T-helper 2 cell (primary cell): Measurements from ENCODE around the gene TMEM259.
"Not testable (repeated sequence)": the region's sequence is repeated elsewhere in the genome, so short reads cannot be mapped to it uniquely, and the experiment has no call there.

Experiments used
- DNase-seq, 5 experiments: peaks; one replicate each; pipeline versions ENCODE4 v3.0.0 to v3.0.0-alpha.2; 2012 to 2022

The TMEM259 gene

DNA sequence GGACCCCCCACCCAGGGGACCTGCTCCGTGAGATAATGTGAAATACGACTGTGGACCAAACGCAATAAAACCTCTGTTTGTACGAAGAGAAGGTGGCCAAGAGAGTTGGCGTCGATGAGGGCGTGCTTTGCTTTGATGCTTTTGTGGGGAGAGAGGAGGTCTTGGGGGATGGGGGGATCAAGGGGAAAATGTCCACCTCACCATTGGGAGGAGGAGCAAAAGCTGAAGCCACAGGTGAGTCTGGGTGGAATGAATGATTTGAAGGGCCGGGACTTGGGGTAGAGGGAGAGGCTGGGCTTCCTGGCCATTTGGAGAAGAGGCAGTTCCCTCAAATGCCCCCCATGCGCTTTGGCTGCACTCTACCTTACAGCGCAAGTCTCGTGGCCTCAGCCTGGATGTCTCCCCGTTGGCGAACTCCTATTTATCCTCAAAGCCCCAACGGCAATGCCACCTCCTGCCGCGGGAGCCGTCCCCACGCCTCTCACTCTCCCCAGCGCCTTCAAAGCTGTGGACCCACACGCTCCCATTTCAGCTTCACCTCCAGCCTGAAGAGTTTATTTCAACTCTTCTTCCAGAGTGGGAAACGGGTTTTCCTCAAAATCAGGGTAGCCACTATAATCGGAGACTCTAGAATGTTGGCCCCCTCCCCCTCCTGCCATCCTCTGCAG, 18.2 kb upstream of the TMEM259 start:
- DNase-seq = no peak

DNA sequence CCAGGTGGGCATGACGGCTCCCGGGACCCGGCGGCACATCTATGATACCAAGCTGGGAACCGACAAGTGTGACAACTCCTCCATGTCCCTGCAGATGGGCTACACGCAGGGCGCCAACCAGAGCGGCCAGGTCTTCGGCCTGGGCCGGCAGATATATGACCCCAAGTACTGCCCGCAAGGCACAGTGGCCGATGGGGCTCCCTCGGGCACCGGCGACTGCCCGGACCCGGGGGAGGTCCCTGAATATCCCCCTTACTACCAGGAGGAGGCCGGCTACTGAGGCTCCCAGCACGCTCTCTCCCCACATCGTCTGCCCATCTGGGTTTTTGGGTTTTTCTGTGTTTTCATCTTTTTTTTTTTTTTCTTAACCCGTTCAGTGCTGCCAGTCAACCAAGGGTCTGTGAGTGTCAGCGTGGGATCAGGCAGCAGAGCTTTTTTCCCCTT, 16.7 kb upstream of the TMEM259 start:
- no peak for DNase-seq

DNA sequence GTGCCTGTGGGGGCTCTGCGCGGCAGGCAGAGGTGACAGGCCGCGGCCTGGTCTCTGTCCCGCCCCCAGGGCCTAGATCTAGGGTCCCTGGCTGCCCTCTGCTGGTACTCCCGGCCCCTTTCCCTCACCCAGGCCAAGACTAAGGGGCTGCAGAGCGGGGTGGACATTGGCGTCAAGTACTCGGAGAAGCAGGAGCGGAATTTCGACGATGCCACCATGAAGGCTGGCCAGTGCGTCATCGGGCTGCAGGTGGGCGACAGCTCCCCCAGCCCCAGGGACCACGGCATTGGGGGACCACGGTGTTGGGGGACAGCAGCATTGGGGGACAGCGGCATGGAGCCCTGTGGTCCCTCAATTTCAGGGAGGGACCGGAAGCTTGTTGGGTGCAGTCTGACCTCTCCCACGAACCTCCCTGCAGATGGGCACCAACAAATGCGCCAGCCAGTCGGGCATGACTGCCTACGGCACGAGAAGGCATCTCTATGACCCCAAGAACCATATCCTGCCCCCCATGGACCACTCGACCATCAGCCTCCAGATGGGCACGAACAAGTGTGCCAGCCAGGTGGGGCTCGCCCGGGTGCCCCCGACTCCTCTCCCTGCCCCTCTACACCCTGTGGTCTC, 15.2 kb upstream of the TMEM259 start:
- DNase-seq = peak in 2 of 5 experiments; percentile 5 to 7

DNA sequence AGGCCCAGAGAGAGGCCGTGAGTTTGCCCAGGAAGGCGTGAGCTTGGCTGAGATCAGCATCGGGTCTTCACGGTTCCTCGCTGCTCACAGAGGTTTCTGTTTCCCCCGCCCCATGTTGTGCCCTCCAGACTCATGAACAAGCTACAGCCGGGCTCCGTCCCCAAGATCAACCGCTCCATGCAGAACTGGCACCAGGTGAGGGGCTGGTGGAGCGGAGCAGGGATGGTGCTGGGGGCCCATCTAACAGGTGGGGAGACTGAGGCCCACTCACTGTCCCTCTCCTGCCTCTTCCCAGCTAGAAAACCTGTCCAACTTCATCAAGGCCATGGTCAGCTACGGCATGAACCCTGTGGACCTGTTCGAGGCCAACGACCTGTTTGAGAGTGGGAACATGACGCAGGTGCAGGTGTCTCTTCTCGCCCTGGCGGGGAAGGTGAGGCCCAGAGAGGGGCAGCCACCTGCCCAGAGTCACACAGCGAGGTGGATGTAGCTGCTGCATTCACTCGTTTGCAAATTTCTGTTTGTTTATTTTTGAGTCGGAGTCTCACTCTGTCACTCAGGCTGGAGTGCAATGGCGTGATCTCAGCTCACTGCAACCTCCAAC, 11.4 kb upstream of the TMEM259 start:
- DNase-seq = no peak

GRCh38 chr19:1028062-1028926, 7.4 kb upstream of the TMEM259 start:
- DNase-seq = peak in 3 of 5 experiments; percentile 51 to 80 (median 70)

GRCh38 chr19:1027650-1028061, 6.7 kb upstream of the TMEM259 start:
- DNase-seq = no peak

DNA sequence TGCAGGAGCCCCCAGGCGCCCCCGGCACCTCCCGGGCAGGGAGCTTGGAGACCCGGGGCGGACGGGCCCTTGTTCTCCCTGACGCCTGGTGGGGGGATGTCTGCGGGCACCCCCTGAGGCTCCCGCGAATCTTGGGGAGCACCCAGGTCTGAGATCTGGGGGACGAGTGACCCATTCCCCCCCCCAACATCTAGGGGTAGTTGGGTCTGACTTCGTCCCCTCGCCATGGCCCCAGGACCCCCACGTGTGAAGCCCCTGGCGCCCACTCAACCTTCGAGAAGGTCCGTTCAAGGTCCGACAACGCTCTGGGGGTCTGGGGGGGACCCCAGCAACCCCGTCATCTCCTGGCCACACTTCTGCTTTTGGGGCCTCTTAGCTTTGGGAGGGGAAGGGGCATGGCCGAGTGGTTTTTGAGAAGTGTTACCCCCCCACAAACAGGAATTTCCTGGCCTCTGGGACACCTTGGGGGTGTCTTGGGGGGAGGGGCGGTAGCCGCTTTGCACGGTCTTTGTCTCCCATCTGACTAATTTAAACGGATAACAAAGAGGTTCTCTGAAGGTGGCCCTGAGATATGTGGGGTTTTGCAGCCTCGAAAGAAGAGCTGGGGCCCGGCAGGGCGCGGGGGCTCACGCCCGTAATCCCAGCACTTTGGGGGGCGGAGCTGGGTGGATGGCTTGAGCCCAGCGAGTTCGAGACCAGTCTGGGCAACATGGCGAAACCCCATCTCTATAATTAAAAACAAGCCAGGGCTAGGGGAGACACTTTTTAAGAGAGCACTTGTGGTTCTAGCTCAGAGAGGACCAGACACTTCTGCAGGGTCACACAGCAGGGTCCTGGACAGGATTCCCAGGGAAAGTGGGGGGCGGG, 6.1 kb upstream of the TMEM259 start:
- DNase-seq = peak in 2 of 5 experiments; percentile 29 to 61

DNA sequence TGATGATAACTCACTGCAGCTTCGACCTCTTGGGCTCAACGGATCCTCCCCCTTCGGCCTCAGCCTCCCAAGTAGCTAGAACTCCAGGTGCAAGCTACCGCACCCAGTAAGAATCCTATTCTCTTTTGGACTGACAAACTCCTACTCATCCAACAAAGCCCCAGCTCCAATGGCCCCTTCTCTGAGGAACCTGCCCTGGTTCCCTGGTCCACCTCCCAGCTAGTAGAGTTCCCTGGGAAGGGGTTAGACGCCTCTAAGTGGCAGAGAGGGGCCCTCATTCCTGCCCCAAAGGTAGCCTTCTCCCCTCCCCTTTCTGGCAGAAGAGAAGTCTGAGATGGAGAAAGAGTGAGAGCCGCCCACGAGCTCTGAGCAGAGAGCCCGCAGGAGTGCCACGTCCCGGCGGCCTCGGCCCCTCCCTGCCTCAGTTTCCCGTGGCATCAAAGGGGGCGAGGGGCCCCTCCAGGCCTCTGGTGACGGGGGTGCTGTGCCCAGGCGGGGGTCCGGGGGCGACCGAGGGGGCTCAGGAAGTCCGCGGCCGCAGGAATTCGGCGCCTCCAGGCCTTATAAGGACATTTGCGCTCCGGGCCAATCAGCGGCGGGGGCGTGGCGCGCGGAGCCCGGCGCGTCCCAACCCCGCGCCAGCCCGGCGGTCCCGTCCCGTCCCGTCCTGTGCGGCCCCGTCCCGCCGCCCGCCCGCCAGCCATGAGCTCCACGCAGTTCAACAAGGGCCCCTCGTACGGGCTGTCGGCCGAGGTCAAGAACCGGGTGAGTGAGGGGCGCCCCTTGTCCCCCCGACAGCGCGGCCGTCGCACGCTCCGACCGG, 5.2 kb upstream of the TMEM259 start, which contains the start of gene CNN2:
TSS of gene CNN2 (plus strand) at position 649 of the 823 bp plus-strand sequence. CDS start at position 703, 54 bp downstream.
- DNase-seq = peak; percentile 46 to 74 (median 58)

DNA sequence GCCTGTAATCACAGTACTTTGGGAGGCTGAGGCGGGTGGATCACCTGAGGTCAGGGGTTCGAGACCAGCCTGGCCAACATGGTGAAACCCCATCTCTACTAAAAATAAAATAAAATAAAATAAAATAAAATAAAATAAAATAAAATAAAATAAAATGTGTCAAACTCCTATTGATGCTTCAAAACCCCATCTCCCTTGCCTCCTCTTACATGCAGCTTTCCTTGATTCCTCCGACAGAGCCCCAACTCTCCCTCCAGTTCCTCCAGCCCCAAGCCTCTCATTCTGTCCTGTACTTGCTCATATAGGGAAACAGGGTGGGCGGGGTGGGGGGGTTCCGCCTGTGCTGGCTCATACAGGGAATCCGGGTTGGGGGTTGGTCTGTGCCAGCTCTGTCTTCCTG, 4.2 kb upstream of the TMEM259 start:
- DNase-seq = not testable (repeated sequence)

DNA sequence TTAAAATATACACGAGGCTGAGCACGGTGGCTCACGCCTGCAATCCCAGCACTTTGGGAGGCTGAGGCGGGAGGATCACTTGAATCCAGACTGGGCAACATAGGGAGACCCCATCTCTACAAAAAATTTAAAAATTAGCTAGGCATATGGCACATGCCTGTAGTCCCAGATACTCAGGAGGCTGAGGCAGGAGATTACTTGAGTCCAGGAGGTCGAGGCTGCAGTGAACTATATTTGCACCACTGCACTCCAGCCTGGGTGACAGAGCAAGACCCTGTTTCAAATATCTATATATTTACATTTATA, 2.9 kb upstream of the TMEM259 start:
- DNase-seq = not testable (repeated sequence)

- DNase-seq = peak in 1 of 5 experiments; percentile 52
These were observed 699 bp downstream of the TMEM259 start for GRCh38 chr19:1019980-1020867.

GRCh38 chr19:1019616-1019961, 1.3 kb downstream of the TMEM259 start:
- DNase-seq = no peak

GRCh38 chr19:1018932-1019615, 1.8 kb downstream of the TMEM259 start:
- DNase-seq = no peak

- DNase-seq = no peak
These were observed 2.5 kb downstream of the TMEM259 start for GRCh38 chr19:1018393-1018792.

GRCh38 chr19:1017906-1018305, 3.0 kb downstream of the TMEM259 start:
- no peak for DNase-seq

DNA sequence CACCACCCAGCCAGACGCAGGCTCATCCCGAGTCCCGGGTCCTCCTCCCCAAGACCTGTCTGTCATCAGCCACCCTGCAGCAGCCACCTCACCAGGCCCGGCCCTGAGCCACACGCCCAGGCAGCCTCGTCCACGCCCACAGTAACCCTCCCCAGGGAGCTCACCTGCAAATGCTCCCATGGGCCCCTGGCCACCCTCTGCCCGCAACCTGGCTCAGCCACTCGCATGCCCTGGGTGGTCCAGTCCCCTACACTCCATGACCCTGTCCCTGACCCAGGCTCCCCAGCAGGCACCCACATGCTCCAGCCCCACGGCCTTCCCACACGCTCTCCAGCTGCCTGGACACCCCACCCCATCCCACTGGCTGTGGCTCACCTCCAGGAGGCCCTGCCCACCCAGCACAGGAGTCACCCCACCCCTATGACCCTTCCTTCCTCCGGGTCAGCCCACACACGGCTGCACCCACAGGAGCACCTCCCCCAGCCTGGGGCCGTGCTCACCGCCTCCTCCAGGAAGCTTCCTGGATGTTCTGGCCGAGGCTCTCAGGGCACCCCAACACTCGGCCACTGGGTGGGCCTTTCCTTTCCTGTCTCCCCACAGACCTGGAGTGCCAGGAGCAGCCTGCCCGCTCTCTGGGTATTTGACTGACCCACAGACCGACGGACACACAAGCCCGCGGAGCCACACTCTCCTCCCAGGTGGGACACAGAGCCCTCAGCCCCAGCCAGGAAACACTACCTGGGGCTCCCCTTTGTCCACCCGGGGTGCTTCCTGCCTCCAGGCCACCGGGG, 3.6 kb downstream of the TMEM259 start:
- DNase-seq = no peak

DNA sequence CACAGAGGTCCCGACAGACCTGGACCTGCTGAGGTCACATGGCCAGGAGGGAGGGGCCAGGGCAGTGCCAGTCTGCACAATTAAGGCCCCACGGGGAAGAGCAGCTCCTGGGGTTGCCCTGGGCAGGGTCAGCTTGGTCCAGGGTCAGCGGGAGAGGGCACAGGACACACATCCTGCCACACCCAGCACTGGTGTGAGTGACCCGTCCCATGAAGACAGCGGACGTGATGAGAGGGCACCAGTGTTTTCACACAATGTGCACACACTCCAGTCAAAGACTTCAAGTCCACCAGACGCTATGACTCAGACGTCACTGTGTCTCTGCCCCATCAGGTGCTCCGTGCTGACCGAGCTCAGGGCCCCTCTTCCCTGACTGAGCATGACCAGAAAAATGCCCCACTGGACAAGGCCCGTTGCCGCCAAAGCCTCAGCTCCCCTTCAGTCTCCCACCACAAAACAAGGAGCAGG, 4.2 kb downstream of the TMEM259 start:
- DNase-seq = no peak
